Liver (tissue), 5 donors: ENCODE results near the gene SERINC3. TPM values are rescaled to one million over a fixed set of nuclear protein-coding genes. Genes with fewer than 3 reads are reported as not detected.

Source experiments
- polyA plus RNA-seq, 2 donors: library from polyadenylated mRNA; stranded (reverse) in 1 of 2; unstranded in 1 of 2; fragments of 200-250 nt in 1 of 2; fragments of >200 nt in 1 of 2; fragmentation: Nextera tagmentation in 1 of 2; extraction: Ambion mirVana in 1 of 2; gene quantifications; one replicate each; pipeline versions ENCODE4 v1.2.1 to v1.2.3, GENCODE V29; 2013 to 2015
- small RNA-seq: library from RNA; depleted of rRNA; stranded (forward); fragments of <200 nt; gene quantifications from one replicate; pipeline ENCODE3, GENCODE V24; 2014
- total RNA-seq, 2 donors: library from RNA; depleted of rRNA; stranded (reverse); fragments of >200 nt; gene quantifications; one replicate each; pipeline ENCODE4 v1.2.3, GENCODE V29; 2014
- donor health status: healthy.
- donor health status: healthy.
- donor health status: healthy.

The SERINC3 gene
- total and polyA plus RNA-seq, 4 donors = 51.1 to 70.0 (median 58.5) TPM

Small RNAs within 50 kb of the gene (small RNA-seq; reads per million reads assigned to genes)
- gene RPL37AP1 = 0.91 reads per million, percentile 76 among the genes with 10 or more reads in this experiment

Other genes starting within 250 kb of the SERINC3 start
- gene FITM2, start 210.9 kb downstream of the SERINC3 start, total RNA-seq = 1 to 10 TPM; 3.3 to 9.9 TPM
- 1 to 10 TPM; 3.5 to 4.3 TPM for gene FITM2, start 210.9 kb downstream of the SERINC3 start, polyA plus RNA-seq
- not detected for gene R3HDML, start 185.0 kb downstream of the SERINC3 start, total RNA-seq
- not detected for gene R3HDML, start 185.0 kb downstream of the SERINC3 start, polyA plus RNA-seq
- gene HNF4A, start 166.4 kb downstream of the SERINC3 start, total RNA-seq = 100 to 1,000 TPM in 1 of 2 donors, 10 to 100 TPM in 1; 51.7 to 171 TPM
- 100 to 1,000 TPM in 1 of 2 donors, 10 to 100 TPM in 1; 52.3 to 120 TPM for gene HNF4A, start 166.4 kb downstream of the SERINC3 start, polyA plus RNA-seq
- gene TTPAL, start 46.2 kb downstream of the SERINC3 start, total RNA-seq = 10 to 100 TPM; 17.3 to 39.7 TPM
- gene TTPAL, start 46.2 kb downstream of the SERINC3 start, polyA plus RNA-seq = 10 to 100 TPM; 11.6 to 17.9 TPM
- gene PKIG, start 60.5 kb upstream of the SERINC3 start, total RNA-seq = 10 to 100 TPM; 10.6 to 23.1 TPM
- 10 to 100 TPM; 23.7 to 24.3 TPM for gene PKIG, start 60.5 kb upstream of the SERINC3 start, polyA plus RNA-seq
- gene ADA, start 129.6 kb upstream of the SERINC3 start, total RNA-seq = 1 to 10 TPM; 2.9 to 7.7 TPM
- 1 to 10 TPM; 2.9 to 3.1 TPM for gene ADA, start 129.6 kb upstream of the SERINC3 start, polyA plus RNA-seq
- 1 to 10 TPM in 1 of 2 donors, not detected in 1; 1.2 TPM for gene CCN5, start 193.3 kb upstream of the SERINC3 start, total RNA-seq
- 1 to 10 TPM; 1.9 to 3.6 TPM for gene CCN5, start 193.3 kb upstream of the SERINC3 start, polyA plus RNA-seq
- gene KCNK15, start 223.8 kb upstream of the SERINC3 start, total RNA-seq = under 1 TPM in 1 of 2 donors, not detected in 1; 0.08 TPM
- under 1 TPM; 0.08 to 0.11 TPM for gene KCNK15, start 223.8 kb upstream of the SERINC3 start, polyA plus RNA-seq